Right lobe of liver (tissue), 4 donors: ENCODE measurements around the gene SFI1.

Source experiments
- POLR2A ChIP-seq: fragments of 450-650 bp; IDR thresholded peaks from one replicate; pipeline ENCODE4 v1.6.1; 2017; ENCODE audit warnings: antibody characterized with exemption, mild to moderate bottlenecking
- TF ChIP-seq, protein P1 (sequence below), 4 donors: fragments of 200-600 bp in 3 of 4; fragments of 450-650 bp in 1 of 4; IDR thresholded peaks; one replicate each; pipeline versions ENCODE4 v1.5.1 to v1.8.0; 2016 to 2022; ENCODE audit warnings: antibody characterized with exemption in 4 of 4, mild to moderate bottlenecking in 2 of 4
- donor health status: DM: no; HTN: no; CAD: no.
- donor health status: DM: no; HTN: no; CAD: no.
- donor health status: DM: no; HTN: yes; CAD: no.

- TF ChIP-seq, protein P1, sequence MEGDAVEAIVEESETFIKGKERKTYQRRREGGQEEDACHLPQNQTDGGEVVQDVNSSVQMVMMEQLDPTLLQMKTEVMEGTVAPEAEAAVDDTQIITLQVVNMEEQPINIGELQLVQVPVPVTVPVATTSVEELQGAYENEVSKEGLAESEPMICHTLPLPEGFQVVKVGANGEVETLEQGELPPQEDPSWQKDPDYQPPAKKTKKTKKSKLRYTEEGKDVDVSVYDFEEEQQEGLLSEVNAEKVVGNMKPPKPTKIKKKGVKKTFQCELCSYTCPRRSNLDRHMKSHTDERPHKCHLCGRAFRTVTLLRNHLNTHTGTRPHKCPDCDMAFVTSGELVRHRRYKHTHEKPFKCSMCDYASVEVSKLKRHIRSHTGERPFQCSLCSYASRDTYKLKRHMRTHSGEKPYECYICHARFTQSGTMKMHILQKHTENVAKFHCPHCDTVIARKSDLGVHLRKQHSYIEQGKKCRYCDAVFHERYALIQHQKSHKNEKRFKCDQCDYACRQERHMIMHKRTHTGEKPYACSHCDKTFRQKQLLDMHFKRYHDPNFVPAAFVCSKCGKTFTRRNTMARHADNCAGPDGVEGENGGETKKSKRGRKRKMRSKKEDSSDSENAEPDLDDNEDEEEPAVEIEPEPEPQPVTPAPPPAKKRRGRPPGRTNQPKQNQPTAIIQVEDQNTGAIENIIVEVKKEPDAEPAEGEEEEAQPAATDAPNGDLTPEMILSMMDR (IDR thresholded peaks at IDR 0.05), result no peak
- no peak for TF ChIP-seq POLR2A
Observed at GRCh38 chr22:31652088-31652487, 155.8 kb downstream of the SFI1 start.
